COLO668 (cell line): ENCODE measurements around the gene UBALD2.

ENCODE experiments used
- DNase-seq: peaks from one replicate; lab custom pipeline; 2025; ENCODE audit not compliant: unreplicated experiment; lab: John Stamatoyannopoulos, UW

UBALD2 gene

GRCh38 chr17:76317535-76317934, 52.4 kb downstream of the UBALD2 start:
- DNase-seq = no peak

DNA sequence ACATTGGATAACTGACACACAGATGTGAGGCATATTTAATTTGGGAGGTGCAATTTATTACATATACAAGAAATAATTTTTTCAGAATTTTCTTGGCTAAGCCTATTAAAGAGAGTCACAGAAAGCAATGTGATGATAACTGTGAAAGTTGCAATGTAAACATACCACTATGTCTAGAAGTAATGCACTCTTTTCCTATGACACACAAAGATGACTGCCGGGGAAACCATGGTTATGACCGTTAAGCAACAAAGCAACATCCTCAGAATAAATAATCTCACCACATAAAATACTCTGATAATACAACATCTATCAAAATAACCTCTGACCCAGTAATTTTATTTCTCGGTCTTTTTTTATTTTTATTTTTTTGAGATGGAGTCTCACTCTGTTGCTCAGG, 53.4 kb downstream of the UBALD2 start:
- no peak for DNase-seq
